Activated T-helper 17 cell treated with anti-CD3 and anti-CD28 coated beads, Interleukin-2, amount 50 U/mL, for 72 hours (primary cell): ENCODE results near the gene CRTC1. TPM values are rescaled to one million over a fixed set of nuclear protein-coding genes. Genes with fewer than 3 reads are reported as not detected.
A peak's percentile ranks its signal among the peaks of the same experiment; 100 is the strongest.
"Not testable (repeated sequence)": the region's sequence is repeated elsewhere in the genome, so short reads cannot be mapped to it uniquely, and the experiment has no call there.

Source experiments
- ATAC-seq: fragments of 150-1000 bp; cut with Tn5 transposase; replicated peaks from 2 replicates; pipeline ENCODE4 v1.10.0; 2021; ENCODE audit warnings: mild to moderate bottlenecking, moderate library complexity
- H3K27ac Mint-ChIP-seq: one replicate; pipeline ENCODE4 v1.8.0; 2022; ENCODE audit warnings: mixed read lengths
- H3K27me3 Mint-ChIP-seq: one replicate; pipeline ENCODE4 v1.8.0; 2022; ENCODE audit warnings: mixed read lengths
- H3K36me3 Mint-ChIP-seq: one replicate; pipeline ENCODE4 v1.8.0; 2022; ENCODE audit warnings: low read depth, mild to moderate bottlenecking, mixed read lengths
- H3K4me1 Mint-ChIP-seq: one replicate; pipeline ENCODE4 v1.8.0; 2022; ENCODE audit warnings: mixed read lengths
- H3K4me3 Mint-ChIP-seq: one replicate; pipeline ENCODE4 v1.8.0; 2022; ENCODE audit warnings: mild to moderate bottlenecking, mixed read lengths
- H3K9me3 Mint-ChIP-seq: one replicate; pipeline ENCODE4 v1.8.0; 2022; ENCODE audit warnings: mixed read lengths
- total RNA-seq, 2 donors: library from RNA; stranded (reverse); gene quantifications; one replicate each; pipeline ENCODE4 v1.2.3, GENCODE V29; 2022

Gene CRTC1
- total RNA-seq, 2 donors from 2014 or later, result 7.8 to 13.6 TPM

DNA sequence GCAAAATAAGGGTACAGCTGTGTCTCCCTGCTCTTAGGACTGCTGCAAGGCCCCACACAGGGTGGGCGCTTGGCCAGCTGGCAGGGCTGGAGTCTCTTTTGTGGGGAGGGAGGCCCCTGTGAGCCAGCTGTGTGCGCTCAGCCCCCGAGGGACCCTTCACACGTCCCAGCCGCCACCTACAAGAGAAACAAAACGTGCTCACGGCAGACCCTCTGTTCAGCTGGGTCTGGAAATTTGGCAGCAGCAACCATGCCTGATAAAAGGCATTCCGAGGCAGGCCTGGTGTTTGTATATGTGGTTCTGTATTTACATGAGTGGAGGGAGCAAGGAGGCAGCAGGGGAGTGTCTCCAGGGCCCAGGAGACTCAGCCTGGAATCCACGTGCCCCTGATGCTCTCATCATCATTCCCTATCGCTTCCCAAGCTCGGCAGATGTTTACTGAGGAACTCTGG lies 49.7 kb downstream of the CRTC1 start:
- no peaks in the 10 kb centered on the region for H3K9me3 Mint-ChIP-seq
- no peaks in the 10 kb centered on the region for H3K36me3 Mint-ChIP-seq
- H3K27ac Mint-ChIP-seq, result no peak overlapping the region
- no peak for ATAC-seq
- no peak overlapping the region for H3K4me3 Mint-ChIP-seq
- H3K27me3 Mint-ChIP-seq, result no peaks in the 10 kb centered on the region
- H3K4me1 Mint-ChIP-seq, result peaks cover 11% of the 10 kb centered on the region

DNA sequence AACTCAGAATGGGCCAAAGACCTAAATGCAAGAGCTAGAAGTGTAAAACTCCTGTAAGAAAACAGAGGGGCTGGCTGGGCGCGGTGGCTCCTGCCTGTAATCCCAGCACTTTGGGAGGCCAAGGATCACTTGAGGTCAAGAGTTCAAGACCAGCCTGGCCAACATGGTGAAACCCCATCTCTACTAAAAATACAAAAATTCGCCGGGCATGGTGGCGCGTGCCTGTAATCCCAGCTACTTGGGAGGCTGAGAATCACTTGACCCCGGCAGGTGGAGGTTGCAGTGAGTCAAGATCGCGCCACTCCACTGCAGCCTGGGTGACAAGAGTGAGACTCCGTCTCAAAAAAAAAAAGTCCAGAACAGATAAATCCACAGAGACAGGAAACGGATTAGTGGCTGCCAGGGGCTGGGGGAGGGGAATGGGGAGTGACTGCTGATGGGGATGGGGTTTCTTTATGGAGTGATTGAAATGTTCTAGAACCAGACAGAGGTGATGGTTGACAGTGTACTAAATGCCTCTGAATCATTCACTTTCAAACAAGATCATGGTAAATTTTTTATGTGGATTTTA lies 50.4 kb downstream of the CRTC1 start:
- H3K9me3 Mint-ChIP-seq, H3K36me3 Mint-ChIP-seq, H3K27ac Mint-ChIP-seq, H3K27me3 Mint-ChIP-seq, H3K4me3 Mint-ChIP-seq, ATAC-seq: not testable (repeated sequence)
- H3K4me1 Mint-ChIP-seq, result peaks cover 11% of the 10 kb centered on the region

DNA sequence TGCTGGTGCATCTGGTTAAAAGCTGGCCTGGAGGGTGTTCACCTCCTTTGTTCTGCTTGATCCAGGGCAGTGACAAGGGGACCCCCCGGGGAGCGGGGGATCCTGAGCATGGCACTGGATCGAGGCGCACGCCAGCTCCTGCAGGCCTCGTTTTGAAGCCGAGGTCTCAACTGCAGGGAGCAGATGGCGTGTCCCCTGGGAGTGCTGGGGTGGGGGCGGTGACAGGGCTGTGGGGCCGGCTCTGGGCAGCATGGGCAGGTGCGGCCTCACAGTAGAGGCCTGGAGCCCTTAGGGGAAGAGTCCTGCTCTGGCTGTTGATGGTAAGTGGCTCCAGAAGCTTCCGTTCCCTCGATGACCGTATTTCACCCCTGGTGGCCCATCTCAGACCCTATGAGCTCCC lies 51.8 kb downstream of the CRTC1 start:
- no peak for ATAC-seq
- Mint-ChIP-seq H3K4me3 (no peak overlapping the region), H3K9me3 (no peaks in the 10 kb centered on the region), H3K27ac (no peak overlapping the region), H3K4me1 (peaks cover 11% of the 10 kb centered on the region), H3K36me3 (no peaks in the 10 kb centered on the region), H3K27me3 (no peaks in the 10 kb centered on the region)

DNA sequence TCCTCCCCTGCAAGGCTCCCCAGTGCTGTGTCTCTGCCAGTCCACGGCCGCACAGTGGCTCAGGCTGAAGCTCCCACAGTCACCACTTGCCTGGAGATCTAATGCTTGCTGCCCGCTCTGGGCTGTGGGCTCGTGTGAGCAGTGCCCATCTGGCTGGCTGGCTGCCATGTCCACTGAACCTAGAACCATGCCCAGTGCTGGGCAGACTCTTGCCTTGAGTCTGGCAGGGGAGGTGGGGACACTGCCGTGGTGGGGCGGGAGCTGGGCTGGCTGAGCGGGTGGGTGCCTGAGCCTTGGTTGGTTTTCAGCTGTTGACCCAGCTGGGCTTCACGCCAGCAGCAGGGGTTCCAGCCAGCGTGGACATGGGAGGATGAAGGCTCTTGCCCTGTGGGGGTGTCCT lies 52.3 kb downstream of the CRTC1 start:
- H3K9me3 Mint-ChIP-seq, result no peaks in the 10 kb centered on the region
- H3K27ac Mint-ChIP-seq, result no peak overlapping the region
- no peak overlapping the region for H3K4me3 Mint-ChIP-seq
- no peaks in the 10 kb centered on the region for H3K36me3 Mint-ChIP-seq
- peaks cover 11% of the 10 kb centered on the region for H3K4me1 Mint-ChIP-seq
- no peaks in the 10 kb centered on the region for H3K27me3 Mint-ChIP-seq
- no peak for ATAC-seq

DNA sequence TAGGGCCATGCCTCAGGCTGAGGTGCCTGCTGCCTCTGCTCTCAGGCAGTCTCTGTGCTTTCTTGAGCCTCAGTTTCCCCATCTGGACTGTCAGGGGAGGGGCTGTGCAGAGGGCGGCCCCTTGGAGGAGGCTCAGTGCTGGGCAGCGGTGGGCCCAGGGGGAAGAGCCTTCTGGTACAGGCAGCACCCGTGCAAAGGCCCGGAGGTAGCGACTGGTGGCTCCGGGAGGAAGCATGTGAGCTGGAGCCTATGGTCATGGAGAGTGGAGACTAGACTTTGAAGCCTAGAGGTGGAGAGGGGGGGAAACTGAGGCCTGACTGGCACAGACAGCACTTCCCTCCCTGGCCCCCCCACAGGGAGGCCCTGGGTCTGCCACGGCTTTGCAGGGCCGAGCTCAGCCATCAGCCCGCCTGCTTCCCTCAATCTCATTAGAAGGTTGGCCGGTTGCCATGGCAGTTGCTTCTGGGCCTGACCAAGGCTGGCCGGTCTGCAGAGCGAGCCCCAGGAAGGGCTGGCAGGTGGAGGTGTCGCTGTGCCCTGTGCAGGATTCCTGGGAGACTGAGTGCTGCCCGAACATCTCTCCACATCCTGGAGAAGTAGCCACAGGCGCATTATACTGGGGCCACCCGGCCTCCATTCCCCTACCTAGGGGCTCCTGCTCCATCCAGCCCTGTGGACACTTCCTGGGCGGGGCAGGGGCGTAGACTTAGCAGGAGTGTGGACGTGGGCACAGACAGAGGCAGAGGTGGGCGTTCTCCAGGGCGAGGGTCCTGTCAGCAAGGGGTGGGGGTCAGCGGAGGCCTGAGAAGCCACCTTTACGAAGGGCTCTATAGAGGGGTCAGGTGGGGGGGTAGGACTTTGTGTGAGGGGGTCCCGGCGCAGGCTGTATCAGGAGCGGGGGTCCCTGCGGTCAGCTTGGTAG lies 53.2 kb downstream of the CRTC1 start:
- ATAC-seq, result no peak

DNA sequence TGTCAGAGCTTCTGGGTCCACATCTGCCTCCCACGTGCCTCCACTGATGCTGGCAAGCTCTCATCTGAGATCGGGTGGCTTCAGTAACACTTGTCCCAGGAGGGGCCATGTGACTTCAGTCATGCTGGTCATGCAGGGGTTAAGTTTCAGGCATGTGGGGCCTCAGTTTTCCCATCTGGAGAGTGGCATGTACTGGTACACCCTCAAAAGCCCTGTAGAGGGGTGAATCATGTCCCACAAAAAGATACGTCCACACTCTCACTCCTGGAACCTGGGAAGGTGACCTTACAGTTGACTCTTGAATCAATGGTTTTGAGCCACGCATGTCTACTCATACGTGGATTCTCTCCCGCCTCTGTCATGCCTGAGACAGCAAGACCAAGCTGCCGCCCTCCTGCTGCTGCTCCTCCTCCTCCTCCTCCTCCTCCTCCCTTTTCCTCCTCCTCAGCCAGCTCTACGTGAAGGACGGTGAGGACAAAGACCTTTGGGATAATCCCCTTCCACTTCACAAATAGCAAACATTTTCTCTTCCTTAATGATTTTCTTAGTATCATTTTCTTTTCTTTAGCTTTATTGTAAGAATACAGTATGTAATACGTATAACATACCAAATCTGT lies 54.0 kb downstream of the CRTC1 start:
- Mint-ChIP-seq H3K9me3 (no peaks in the 10 kb centered on the region), H3K36me3 (no peaks in the 10 kb centered on the region), H3K4me1 (peaks cover 6% of the 10 kb centered on the region), H3K4me3 (no peak overlapping the region), H3K27ac (peak overlapping the region; percentile 81), H3K27me3 (no peaks in the 10 kb centered on the region)
- peak; percentile 16 for ATAC-seq

More for the DNA sequence above, 53.2 kb downstream of the CRTC1 start:
- H3K4me1 Mint-ChIP-seq, result peaks cover 6% of the 10 kb centered on the region
- no peaks in the 10 kb centered on the region for H3K27me3 Mint-ChIP-seq
- H3K27ac Mint-ChIP-seq, result no peak overlapping the region
- H3K4me3 Mint-ChIP-seq, result no peak overlapping the region
- no peaks in the 10 kb centered on the region for H3K9me3 Mint-ChIP-seq
- no peaks in the 10 kb centered on the region for H3K36me3 Mint-ChIP-seq

DNA sequence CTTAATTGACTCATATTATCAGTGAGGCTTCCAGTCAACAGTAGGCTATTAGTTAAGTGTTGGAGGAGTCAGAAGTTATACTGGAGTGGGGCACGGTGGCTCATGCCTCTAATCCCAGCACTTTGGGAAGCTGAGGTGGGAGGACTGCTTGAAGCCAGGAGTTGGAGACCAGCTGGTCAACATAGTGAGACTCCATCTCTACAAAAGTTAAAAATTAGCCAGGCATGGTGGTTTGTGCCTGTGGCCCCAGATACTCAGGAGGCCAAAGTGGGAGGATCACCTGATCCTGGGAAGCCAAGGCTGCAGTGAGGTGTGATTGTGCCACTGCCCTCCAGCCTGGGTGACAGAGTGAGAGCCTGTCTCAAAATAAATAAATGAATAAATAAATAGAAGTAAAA lies 54.5 kb downstream of the CRTC1 start:
- H3K4me3 Mint-ChIP-seq, result no peak overlapping the region

DNA sequence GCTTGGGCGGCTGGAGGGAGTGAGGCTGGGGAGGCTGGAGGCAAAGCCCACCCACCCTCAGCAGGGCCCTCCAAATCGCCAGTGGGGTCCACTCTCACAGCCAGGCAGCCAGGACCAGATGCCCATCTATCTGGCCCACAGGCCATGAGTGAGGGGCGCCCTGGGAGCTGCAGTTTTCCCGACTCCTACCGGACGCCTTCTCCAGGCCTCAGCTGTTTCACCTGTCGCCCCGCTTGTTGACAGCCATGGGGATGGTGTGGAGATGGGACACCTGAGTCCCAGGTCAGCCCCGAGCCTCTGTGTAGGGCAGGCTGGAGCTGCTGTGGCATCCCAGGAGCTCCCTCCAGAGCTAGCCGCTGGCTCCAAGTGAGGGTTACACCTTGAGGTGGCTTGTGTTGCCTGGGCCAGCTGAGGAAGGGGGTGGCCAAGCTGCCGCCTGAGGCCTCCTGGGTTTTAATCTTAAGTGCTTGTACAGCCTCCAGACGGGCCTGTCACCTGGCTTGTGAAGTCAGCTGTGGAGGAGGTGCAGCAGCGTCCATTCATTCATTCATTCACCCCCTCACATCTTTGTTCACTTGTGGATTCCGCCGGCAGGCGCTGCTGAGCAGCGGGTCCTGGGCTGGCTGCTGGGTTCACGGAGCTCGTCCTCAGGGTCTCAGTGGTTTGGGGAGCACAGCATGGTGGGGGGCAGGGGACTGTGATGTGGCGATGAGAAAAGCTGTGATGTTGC lies 55.6 kb downstream of the CRTC1 start:
- H3K27ac Mint-ChIP-seq, result no peak overlapping the region
- peaks cover 6% of the 10 kb centered on the region for H3K4me1 Mint-ChIP-seq
- no peaks in the 10 kb centered on the region for H3K36me3 Mint-ChIP-seq

More for the DNA sequence above, 54.5 kb downstream of the CRTC1 start:
- ATAC-seq, result no peak
- H3K9me3 Mint-ChIP-seq, result no peaks in the 10 kb centered on the region
- H3K36me3 Mint-ChIP-seq, result no peaks in the 10 kb centered on the region
- H3K27me3 Mint-ChIP-seq, result no peaks in the 10 kb centered on the region
- peaks cover 6% of the 10 kb centered on the region for H3K4me1 Mint-ChIP-seq
- H3K27ac Mint-ChIP-seq, result peak overlapping the region; percentile 81

DNA sequence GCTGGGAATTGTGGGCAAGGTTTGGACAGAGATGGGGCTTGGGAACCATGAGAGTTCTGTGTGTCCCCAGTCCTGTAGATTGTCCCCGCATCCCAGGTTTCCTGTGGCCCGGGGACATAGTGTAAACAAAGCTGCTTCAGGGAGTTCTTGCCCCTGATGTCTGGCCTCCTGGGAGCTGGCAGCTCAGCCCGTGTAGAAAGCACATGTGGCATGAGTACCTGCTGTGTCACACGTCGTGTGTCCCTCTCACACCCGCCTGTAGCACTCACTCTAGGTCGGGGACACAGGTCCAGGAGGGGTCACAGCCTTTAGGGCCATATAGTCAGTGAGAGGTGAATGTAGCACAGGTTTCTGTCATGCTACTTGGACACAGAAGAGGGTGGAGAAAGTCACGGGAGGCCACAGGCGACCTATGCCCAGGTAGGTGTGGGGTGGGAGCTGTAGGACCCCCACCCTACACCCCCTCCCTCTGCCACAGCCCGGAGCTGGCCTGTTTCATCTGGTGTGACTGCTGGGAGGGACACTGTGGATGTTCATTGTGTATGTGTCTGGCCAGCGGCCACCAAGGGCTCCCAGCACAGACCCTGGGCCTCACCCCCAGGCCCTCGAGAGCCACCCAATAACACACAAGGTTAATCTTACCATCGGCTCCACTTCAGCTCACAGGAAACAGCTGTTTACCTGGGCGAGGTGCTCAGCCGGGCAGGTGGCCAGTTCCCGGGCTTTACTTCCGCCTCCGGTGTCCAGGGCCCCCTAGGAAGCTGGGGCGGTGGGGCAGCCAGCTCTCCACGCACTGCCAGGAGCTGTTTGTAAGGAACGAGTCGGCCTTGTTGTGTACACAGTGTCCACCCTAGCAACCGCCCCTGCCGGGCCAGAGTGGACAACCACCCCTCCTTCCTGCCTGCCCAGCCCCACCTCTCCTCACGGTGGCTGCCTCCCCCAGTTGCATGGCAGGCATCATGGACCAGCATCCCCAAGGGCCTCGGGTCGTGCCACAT lies 57.9 kb downstream of the CRTC1 start:
- Mint-ChIP-seq H3K4me3 (no peak overlapping the region), H3K9me3 (no peaks in the 10 kb centered on the region), H3K4me1 (peaks cover 6% of the 10 kb centered on the region), H3K27ac (no peak overlapping the region), H3K36me3 (no peaks in the 10 kb centered on the region), H3K27me3 (no peaks in the 10 kb centered on the region)
- ATAC-seq, result no peak

More for the DNA sequence above, 55.6 kb downstream of the CRTC1 start:
- Mint-ChIP-seq H3K4me3 (no peak overlapping the region), H3K27me3 (no peaks in the 10 kb centered on the region), H3K9me3 (no peaks in the 10 kb centered on the region)
- no peak for ATAC-seq

DNA sequence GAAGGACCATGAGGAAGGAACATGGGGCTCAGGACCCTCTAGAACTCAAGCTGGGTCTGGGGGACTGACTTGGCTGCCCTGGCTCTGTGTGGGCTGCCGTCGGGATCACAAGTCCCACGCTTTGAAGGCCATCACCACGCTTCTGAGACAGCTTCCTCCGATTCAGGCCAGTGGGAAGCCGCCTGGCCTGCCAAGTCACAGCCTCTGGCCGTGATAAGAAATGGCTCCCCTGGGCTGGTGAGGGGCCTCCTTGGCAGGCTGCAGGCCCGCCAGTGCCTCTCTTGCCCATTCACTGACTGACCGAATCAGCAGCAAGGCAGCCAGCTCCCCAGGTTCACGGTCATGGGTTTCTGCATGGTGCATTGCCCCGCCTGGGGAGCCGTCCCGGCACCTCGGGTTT lies 58.8 kb downstream of the CRTC1 start:
- Mint-ChIP-seq H3K9me3 (no peaks in the 10 kb centered on the region), H3K4me1 (peaks cover 6% of the 10 kb centered on the region), H3K27me3 (no peaks in the 10 kb centered on the region), H3K36me3 (no peaks in the 10 kb centered on the region), H3K27ac (no peak overlapping the region), H3K4me3 (no peak overlapping the region)
- ATAC-seq, result no peak

DNA sequence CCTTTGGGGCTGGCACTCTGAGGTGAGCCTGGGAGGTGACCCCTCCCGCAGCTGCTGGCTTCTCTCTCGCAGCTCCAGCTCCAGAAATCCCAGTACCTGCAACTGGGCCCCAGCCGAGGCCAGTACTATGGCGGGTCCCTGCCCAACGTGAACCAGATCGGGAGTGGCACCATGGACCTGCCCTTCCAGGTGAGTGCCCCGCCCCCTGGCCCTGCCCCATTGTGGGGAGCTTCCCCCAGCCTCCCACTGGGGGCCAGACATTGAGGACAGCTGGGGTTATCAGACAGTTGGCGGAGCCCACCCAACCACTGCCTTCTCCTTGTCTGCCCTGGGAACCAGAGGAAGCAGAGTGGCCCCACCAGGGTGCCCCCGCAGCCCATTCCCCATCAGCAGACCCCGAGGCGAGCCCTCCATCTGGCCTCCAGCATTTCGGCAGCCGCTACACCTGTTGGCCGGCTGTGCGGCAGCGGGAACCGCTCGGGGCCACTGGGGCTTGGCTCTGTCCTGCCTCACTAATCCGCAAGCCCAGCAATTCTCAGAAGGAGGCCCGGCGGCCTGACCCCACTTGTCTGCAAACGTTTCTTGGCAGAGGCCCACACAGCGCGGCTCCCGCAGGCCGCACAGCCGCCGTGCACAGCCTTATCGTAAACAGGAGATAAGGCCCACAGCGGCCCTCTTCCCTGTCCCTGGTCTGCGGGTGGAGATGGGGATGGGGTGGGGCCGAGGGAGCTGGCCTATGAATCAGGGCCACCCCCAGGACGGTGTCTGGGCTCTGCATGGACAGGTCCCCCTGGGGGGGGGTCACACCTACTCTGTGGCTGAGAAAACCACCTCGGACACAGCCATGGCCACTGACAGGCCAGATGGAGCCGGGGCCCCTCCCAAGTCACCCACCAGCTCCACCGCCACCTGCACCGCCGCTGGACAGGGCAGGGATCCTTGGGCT lies 59.6 kb downstream of the CRTC1 start:
- H3K36me3 Mint-ChIP-seq, result no peaks in the 10 kb centered on the region
- H3K9me3 Mint-ChIP-seq, result no peaks in the 10 kb centered on the region
- H3K4me1 Mint-ChIP-seq, result no peaks in the 10 kb centered on the region
- H3K27me3 Mint-ChIP-seq, result no peaks in the 10 kb centered on the region
- no peak overlapping the region for H3K27ac Mint-ChIP-seq
- no peak for ATAC-seq
- H3K4me3 Mint-ChIP-seq, result no peak overlapping the region

DNA sequence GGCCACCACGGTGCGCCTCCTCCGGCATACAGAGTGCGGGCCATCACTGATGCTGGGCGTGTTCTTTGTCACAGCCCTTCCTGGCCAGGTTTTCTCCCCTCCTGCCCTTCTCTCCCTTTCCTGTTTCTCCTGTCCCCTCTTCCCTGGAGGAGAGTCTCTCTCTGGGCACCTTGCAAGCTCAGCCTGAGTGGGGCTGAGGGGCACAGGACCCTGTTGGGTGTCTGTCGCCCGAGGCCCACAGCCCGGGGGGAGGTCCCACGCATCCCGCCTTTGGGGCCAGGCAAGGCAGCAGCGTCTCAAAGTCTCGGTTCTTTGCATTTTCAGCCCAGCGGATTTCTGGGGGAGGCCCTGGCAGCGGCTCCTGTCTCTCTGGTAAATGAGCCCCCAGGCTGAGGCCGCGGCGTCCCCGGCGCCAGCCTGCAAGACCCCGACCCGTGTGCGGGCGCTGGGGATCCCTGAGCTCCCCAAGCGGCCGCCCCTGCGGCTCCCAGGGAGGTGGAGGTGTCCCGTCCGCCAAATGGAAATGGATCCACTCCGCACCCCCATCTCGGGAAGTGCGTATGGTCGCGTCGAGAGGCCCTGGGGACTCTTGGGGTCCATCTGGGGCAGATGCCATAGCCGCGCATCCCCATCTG lies 60.4 kb downstream of the CRTC1 start:
- H3K36me3 Mint-ChIP-seq, result no peaks in the 10 kb centered on the region
- H3K4me3 Mint-ChIP-seq, result no peak overlapping the region
- no peak overlapping the region for H3K27ac Mint-ChIP-seq
- H3K27me3 Mint-ChIP-seq, result no peaks in the 10 kb centered on the region
- ATAC-seq, result no peak
- H3K4me1 Mint-ChIP-seq, result no peaks in the 10 kb centered on the region
- H3K9me3 Mint-ChIP-seq, result no peaks in the 10 kb centered on the region
